NCI-H1417 (cell line): ENCODE data around the gene ICAM1.
A peak's percentile ranks its signal among the peaks of the same experiment; 100 is the strongest.
"Not testable (repeated sequence)": the region's sequence is repeated elsewhere in the genome, so short reads cannot be mapped to it uniquely, and the experiment has no call there.

Experiments used
- DNase-seq, 3 experiments: peaks; one replicate each; lab custom pipeline; 2025; lab: John Stamatoyannopoulos, UW

The ICAM1 gene

DNA sequence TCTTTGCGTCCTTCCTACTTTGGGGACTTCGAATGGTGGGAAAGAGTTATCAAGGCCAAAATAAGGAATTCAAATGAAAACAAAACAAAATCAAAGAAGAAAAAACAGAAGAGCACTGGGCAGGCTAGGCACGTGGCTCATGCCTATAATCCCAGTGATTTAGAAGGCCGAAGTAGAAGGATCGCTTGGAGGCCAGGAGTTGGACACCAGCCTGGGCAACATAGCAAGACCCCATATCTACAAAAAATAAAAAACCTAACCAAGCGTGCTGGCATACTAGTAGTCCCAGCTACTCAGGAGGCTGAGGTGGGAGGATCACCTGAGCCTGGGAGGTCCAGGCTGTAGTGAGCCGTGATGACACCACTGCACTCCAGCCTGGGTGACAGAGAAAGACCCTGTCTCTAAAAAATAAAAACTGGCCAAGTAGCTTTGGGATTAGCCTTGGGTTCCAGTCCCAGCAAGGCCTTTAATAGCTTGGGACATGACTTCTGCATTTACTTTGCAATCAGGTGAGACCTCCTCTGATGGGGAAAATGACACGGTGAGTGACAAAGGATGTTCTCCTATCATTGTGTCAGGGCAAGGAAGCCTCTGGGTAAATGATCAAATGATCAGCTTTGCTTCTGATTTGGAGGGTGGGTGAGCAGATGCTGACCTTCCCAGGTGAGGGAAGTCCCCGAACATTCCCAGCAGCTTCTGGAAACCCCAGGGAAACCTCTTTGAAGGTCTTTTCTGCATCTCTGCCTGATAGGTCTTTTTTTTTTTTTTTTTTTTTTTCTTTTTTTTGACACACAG, 7.1 kb downstream of the ICAM1 start:
- no peak for DNase-seq

DNA sequence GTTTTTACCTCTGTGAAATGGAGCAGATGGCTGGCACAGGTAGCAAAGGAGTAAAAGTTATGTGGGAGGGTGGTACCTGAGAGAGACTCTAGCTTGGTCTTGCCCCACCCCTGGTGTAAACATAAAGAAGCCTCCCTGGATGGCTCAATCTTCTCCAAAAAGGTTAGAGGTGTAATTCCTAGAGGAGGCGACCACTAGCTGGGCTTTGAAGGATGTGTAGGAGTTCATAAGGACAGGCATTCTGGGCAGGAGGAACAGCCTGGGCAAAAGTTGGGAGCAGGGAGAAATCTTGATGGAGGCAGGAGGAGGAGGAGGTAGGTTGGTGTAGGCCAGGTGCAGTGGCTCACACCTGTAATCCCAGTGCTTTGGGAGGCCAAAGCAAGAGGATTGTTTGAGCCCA, 8.0 kb downstream of the ICAM1 start:
- DNase-seq = no peak

- DNase-seq = no peak
These were observed 9.0 kb downstream of the ICAM1 start for GRCh38 chr19:10279737-10280442.

GRCh38 chr19:10282043-10282442, 11.1 kb downstream of the ICAM1 start:
- DNase-seq = not testable (repeated sequence)

- no peak for DNase-seq
These were observed 12.6 kb downstream of the ICAM1 start for GRCh38 chr19:10283301-10284064.

DNA sequence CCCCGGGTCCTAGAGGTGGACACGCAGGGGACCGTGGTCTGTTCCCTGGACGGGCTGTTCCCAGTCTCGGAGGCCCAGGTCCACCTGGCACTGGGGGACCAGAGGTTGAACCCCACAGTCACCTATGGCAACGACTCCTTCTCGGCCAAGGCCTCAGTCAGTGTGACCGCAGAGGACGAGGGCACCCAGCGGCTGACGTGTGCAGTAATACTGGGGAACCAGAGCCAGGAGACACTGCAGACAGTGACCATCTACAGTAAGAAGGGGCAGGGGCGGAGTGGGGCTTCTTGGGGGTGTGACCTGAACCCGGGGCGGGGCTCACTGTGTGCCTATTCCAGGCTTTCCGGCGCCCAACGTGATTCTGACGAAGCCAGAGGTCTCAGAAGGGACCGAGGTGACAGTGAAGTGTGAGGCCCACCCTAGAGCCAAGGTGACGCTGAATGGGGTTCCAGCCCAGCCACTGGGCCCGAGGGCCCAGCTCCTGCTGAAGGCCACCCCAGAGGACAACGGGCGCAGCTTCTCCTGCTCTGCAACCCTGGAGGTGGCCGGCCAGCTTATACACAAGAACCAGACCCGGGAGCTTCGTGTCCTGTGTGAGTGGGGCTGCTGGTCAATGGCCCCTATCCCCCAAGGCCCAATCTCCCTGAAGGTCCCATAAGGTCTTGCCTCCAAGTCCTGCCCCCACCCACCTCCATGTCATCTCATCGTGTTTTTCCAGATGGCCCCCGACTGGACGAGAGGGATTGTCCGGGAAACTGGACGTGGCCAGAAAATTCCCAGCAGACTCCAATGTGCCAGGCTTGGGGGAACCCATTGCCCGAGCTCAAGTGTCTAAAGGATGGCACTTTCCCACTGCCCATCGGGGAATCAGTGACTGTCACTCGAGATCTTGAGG, 13.4 kb downstream of the ICAM1 start:
- DNase-seq = no peak

- DNase-seq = no peak
These were observed 14.0 kb downstream of the ICAM1 start for GRCh38 chr19:10284960-10285278.

- DNase-seq = no peak
These were observed 14.5 kb downstream of the ICAM1 start for GRCh38 chr19:10285393-10285792.

GRCh38 chr19:10286803-10287737, 16.1 kb downstream of the ICAM1 start, which contains the start of gene ICAM4:
TSS of gene ICAM4 (plus strand) at chr19:10286955. CDS start at chr19:10287013, 58 bp downstream.
- DNase-seq = no peak

DNA sequence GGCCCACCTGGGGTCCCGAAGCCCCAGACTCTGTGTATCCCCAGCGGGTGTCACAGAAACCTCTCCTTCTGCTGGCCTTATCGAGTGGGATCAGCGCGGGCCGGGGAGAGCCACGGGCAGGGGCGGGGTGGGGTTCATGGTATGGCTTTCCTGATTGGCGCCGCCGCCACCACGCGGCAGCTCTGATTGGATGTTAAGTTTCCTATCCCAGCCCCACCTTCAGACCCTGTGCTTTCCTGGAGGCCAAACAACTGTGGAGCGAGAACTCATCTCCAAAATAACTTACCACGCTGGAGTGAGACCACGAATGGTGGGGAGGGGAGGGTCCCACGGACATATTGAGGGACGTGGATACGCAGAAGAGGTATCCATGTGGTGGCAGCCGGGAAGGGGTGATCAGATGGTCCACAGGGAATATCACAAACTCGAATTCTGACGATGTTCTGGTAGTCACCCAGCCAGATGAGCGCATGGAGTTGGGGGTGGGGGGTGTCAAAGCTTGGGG, 17.8 kb downstream of the ICAM1 start:
- peak in 2 of 3 experiments; percentile 81 to 83 for DNase-seq

GRCh38 chr19:10289167-10289835, 18.4 kb downstream of the ICAM1 start:
- DNase-seq = peak in 2 of 3 experiments; percentile 92 to 94

DNA sequence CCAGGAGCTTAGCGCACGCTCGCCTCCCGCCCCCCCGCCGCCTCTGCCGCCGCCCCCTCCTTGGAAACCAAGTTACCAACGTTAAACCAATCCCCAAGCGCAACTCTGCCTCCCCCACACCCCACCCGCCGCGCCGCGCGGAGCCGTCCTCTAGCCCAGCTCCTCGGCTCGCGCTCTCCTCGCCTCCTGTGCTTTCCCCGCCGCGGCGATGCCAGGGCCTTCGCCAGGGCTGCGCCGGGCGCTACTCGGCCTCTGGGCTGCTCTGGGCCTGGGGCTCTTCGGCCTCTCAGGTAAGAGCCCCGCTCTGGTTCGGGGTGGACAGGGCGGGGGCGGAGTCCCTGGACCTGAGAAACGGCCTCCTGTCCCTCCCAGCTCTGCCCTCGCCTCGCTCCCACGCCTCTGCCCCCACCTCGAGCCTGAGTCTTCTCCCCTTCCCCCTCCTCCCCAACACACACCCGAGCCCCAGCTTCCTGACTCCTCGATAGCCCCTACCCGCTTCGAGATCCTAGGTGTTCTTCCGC, 19.0 kb downstream of the ICAM1 start, which contains the start of gene ICAM5:
Gene ICAM5 (plus strand): TSS at position 117 of the 521 bp plus-strand sequence. CDS start 92 bp downstream, at position 209.
- DNase-seq = peak in 2 of 3 experiments; percentile 91 to 92

DNA sequence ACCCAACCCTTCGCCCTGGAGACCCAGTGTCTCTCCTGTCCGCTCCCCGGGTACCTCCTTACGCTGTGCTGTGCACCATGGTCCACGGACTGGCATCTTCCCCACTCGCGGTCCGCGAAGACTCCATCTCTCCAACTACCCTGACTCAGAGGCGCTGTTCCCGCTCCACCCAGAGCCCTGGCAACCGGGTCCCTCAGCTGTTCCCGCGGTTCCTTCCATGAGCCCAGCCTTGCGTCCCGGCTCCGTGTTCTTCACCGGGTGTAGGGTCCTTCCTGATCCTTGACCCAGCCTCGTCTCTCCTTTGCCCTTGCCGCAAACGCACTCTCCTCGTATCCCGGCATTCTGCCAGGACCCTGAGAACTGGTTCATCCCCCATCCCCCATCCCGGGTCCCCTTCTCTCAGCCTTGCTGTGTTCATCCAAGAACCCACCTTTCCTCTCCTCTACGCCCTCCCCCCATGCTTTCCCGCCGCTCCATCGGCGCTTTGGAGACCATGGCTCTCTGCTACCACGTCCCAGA, 19.5 kb downstream of the ICAM1 start:
- peak in 1 of 3 experiments; percentile 59 for DNase-seq

DNA sequence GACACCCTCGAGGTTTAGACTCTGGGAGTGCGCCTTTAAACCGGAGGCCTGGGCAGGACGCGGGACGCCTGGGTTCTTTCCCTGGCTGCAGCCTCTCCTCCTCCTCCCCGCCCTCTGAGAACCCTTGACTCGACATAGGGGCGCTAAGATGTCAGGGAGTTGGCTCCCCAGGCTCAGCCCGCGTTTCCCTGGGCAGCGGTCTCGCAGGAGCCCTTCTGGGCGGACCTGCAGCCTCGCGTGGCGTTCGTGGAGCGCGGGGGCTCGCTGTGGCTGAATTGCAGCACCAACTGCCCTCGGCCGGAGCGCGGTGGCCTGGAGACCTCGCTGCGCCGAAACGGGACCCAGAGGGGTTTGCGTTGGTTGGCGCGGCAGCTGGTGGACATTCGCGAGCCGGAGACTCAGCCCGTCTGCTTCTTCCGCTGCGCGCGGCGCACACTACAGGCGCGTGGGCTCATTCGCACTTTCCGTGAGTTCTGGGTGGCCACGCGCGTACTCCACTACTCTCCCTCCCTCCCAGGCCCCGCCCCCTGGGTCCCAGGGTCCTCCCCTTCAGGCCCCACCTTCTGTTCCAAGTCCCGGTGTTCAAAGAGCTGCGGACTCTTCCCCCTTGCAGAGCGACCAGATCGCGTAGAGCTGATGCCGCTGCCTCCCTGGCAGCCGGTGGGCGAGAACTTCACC, 20.1 kb downstream of the ICAM1 start:
- peak in 2 of 3 experiments; percentile 52 to 59 for DNase-seq

DNA sequence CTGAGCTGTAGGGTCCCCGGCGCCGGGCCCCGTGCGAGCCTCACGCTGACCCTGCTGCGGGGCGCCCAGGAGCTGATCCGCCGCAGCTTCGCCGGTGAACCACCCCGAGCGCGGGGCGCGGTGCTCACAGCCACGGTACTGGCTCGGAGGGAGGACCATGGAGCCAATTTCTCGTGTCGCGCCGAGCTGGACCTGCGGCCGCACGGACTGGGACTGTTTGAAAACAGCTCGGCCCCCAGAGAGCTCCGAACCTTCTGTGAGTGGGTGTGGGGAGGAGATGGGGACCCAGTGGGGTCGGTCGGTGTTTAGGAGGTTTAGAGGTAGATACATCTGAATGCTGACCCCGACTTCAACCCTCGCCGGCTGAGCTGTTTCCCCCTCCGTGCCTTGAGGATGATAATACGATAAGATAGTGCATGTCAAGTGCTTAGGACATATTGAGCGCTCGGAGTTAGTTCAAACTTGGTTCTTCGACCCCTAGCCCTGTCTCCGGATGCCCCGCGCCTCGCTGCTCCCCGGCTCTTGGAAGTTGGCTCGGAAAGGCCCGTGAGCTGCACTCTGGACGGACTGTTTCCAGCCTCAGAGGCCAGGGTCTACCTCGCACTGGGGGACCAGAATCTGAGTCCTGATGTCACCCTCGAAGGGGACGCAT, 20.8 kb downstream of the ICAM1 start:
- no peak for DNase-seq

- peak in 2 of 3 experiments; percentile 8 to 20 for DNase-seq
These were observed 21.4 kb downstream of the ICAM1 start for GRCh38 chr19:10292206-10292788.
